Endothelial cell of umbilical vein (primary cell): Measurements from ENCODE around the gene PLEKHH3. TPM values are rescaled to one million over a fixed set of nuclear protein-coding genes. Genes with fewer than 3 reads are reported as not detected.

Source experiments
- BruUV-seq: library from RNA; stranded (reverse); fragments of 400-500 nt; replicated peaks from 2 replicates; lab custom pipeline; 2021; lab: Mats Ljungman, UMichigan
- CTCF ChIA-PET: fragments of 300-600, 350-600 bp; sonication (Branson Sonifier 250); formaldehyde crosslinking; loops from one replicate; lab custom pipeline; 2021; ENCODE audit warnings: antibody characterized with exemption, inconsistent platforms; lab: Charles Lee
- POLR2A ChIA-PET: fragments of 300-600, 350-600 bp; sonication (Branson Sonifier 250); formaldehyde crosslinking; loops from one replicate; lab custom pipeline; 2021; ENCODE audit warnings: antibody characterized with exemption, inconsistent platforms; lab: Charles Lee
- DNase-seq: peaks from one replicate; pipeline ENCODE4 v3.0.0-alpha.2; 2011; ENCODE audit warnings: low read depth, low spot score
- FAIRE-seq: peaks from 2 replicates; lab custom pipeline; 2011; peaks lifted over from hg19 to GRCh38; lab: Jason Lieb, UNC
- H2AFZ ChIP-seq: 2 replicates; pipeline ENCODE4 v1.6.0; 2012; ENCODE audit warnings: low read depth, low read length, control low read depth, inconsistent platforms
- H3K27ac ChIP-seq: 2 replicates; pipeline ENCODE4 v1.5.1; 2011; ENCODE audit warnings: low read depth, mild to moderate bottlenecking, control low read depth, low read length, moderate library complexity; ENCODE audit not compliant: insufficient read depth
- H3K27me3 ChIP-seq, 2 experiments: 2 replicates each; pipeline versions ENCODE4 v1.6.0 to v1.6.1; 2011; ENCODE audit warnings: low read length in 2 of 2, mixed read lengths in 1 of 2; ENCODE audit not compliant: control insufficient read depth in 2 of 2, insufficient read depth in 2 of 2
- H3K36me3 ChIP-seq, 2 experiments: 2 replicates in 1 of 2; 3 replicates in 1 of 2; pipeline ENCODE4 v1.5.1; 2011; ENCODE audit warnings: low read length in 2 of 2, mild to moderate bottlenecking in 1 of 2, moderate library complexity in 1 of 2; ENCODE audit not compliant: control insufficient read depth in 2 of 2, insufficient read depth in 2 of 2; ENCODE audit errors: extremely low read depth in 1 of 2
- H3K4me1 ChIP-seq: 3 replicates; pipeline ENCODE4 v1.5.1; 2011; ENCODE audit warnings: mild to moderate bottlenecking, low read length; ENCODE audit not compliant: control insufficient read depth, insufficient read depth; ENCODE audit errors: extremely low read depth
- H3K4me2 ChIP-seq: 2 replicates; pipeline ENCODE4 v1.6.1; 2011; ENCODE audit warnings: low read length, control low read depth, mixed read lengths; ENCODE audit not compliant: insufficient read depth
- H3K4me3 ChIP-seq, 3 experiments: fragments of 200-600 bp in 1 of 3; sonication (generic), shearing (Covaris generic) in 1 of 3; replicated peaks in 1 of 3; 2 replicates each; pipeline ENCODE4 v1.5.1; 2011 to 2016; ENCODE audit warnings: control low read depth in 3 of 3, low read length in 3 of 3, mild to moderate bottlenecking in 2 of 3, inconsistent platforms in 1 of 3, low read depth in 1 of 3, moderate library complexity in 1 of 3; ENCODE audit not compliant: insufficient read depth in 1 of 3
- H3K79me2 ChIP-seq: 2 replicates; pipeline ENCODE4 v1.6.0; 2012; ENCODE audit warnings: low read length, inconsistent platforms; ENCODE audit not compliant: control insufficient read depth, insufficient read depth
- H3K9ac ChIP-seq: replicated peaks from 2 replicates; pipeline ENCODE3; 2011; ENCODE audit warnings: low read length, control low read depth; ENCODE audit not compliant: insufficient read depth; ENCODE audit errors: extremely low read depth
- H3K9me1 ChIP-seq: replicated peaks from 3 replicates; pipeline ENCODE4 v1.6.0; 2011; ENCODE audit warnings: mild to moderate bottlenecking, low read length; ENCODE audit not compliant: control insufficient read depth, insufficient read depth; ENCODE audit errors: extremely low read depth
- H3K9me3 ChIP-seq: replicated peaks from 2 replicates; pipeline ENCODE4 v1.5.1; 2012; ENCODE audit warnings: low read length, inconsistent platforms; ENCODE audit not compliant: control insufficient read depth, insufficient read depth
- H4K20me1 ChIP-seq: replicated peaks from 2 replicates; pipeline ENCODE3; 2011; ENCODE audit warnings: mild to moderate bottlenecking, low read length; ENCODE audit not compliant: control insufficient read depth, insufficient read depth; ENCODE audit errors: extremely low read depth
- EZH2 ChIP-seq: IDR thresholded peaks from 2 replicates; pipeline ENCODE4 v1.6.1; 2012; ENCODE audit warnings: borderline replicate concordance, low read depth, mild to moderate bottlenecking, moderate library complexity, low read length, inconsistent platforms; ENCODE audit not compliant: severe bottlenecking
- FOS ChIP-seq: IDR thresholded peaks from 2 replicates; pipeline ENCODE4 v1.6.1; 2011; ENCODE audit warnings: mild to moderate bottlenecking, low read length, moderate library complexity, borderline replicate concordance; ENCODE audit not compliant: insufficient read depth
- GATA2 ChIP-seq: IDR thresholded peaks from 2 replicates; pipeline ENCODE4 v1.7.0; 2011; ENCODE audit warnings: low read depth, mild to moderate bottlenecking, moderate library complexity, mixed read lengths, low read length; ENCODE audit not compliant: insufficient read length, insufficient read depth
- JUN ChIP-seq: IDR thresholded peaks from 2 replicates; pipeline ENCODE4 v1.6.1; 2011; ENCODE audit warnings: borderline replicate concordance, low read depth; ENCODE audit not compliant: insufficient read length, insufficient read depth
- MYC ChIP-seq: IDR thresholded peaks from one replicate; pipeline ENCODE4 v1.6.1; 2011; ENCODE audit warnings: mild to moderate bottlenecking, low read depth, low read length
- POLR2A ChIP-seq: IDR thresholded peaks from 2 replicates; pipeline ENCODE4 v1.6.1; 2012; ENCODE audit warnings: low read depth, mild to moderate bottlenecking, control low read depth, low read length
- POLR2AphosphoS5 ChIP-seq: IDR thresholded peaks from 2 replicates; pipeline ENCODE4 v1.6.1; 2012; ENCODE audit warnings: low read depth, mild to moderate bottlenecking, control low read depth, low read length, moderate library complexity; ENCODE audit not compliant: insufficient read depth
- dilution Hi-C: fragments of 300-500 bp; cut with MboI; formaldehyde crosslinking; loops from one replicate; pipeline ENCODE4 v1.15.0; 2019; ENCODE audit warnings: low sequenced_read_pairs; ENCODE audit not compliant: extremely low pct_ligation_motif_present
- intact Hi-C: fragments of 100-400 bp; cut with micrococcal nuclease; formaldehyde crosslinking; loops from one replicate; pipeline ENCODE4 v1.10.0; 2022
- polyA plus RNA-seq, 4 experiments: library from polyadenylated mRNA; depleted of rRNA in 3 of 4; stranded (reverse) in 3 of 4; unstranded in 1 of 4; fragments of >200 nt; gene quantifications; 2 replicates each; pipeline versions ENCODE4 v1.2.1 to v1.2.3, GENCODE V29; 2011 to 2012; ENCODE audit warnings: missing spikeins in 1 of 4
- total RNA-seq: library from RNA; stranded (reverse); gene quantifications from 2 replicates; pipeline ENCODE4 v1.2.3, GENCODE V29; 2021
- TF ChIP-seq, protein P1 (sequence below), 2 donors: IDR thresholded peaks; 1 replicate in 1 of 2; 2 replicates in 1 of 2; pipeline ENCODE4 v1.5.1; 2011; ENCODE audit warnings: low read length in 2 of 2, mild to moderate bottlenecking in 2 of 2, moderate library complexity in 2 of 2, control low read depth in 1 of 2, inconsistent platforms in 1 of 2, low read depth in 1 of 2; ENCODE audit not compliant: insufficient read depth in 1 of 2; ENCODE audit errors: extremely low read depth in 1 of 2
- TF ChIP-seq, protein P2 (sequence below): IDR thresholded peaks from 2 replicates; pipeline ENCODE4 v1.6.1; 2011; ENCODE audit not compliant: insufficient read depth, insufficient read length

Gene PLEKHH3
- total and polyA plus RNA-seq, 2 donors (not counting 3 experiments of a cell fraction or from before 2014, with no cell fraction given) = 5.4 to 11.3 TPM

DNA sequence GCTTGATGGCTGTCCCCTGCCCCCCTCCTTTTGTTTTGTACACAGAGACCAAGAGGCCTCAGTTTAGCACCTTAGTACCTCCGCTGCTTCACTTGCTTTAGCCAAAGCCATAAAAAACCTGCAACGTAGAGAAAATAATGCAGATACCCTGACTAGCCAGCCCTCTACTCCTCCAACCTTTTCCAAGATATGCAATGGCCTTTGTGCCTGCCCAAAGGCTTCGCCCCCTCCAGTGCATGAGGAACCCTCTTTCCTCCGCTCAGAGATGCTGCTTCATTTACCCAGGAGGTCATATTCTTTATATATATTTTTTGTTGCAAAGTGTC lies 22.6 kb upstream of the PLEKHH3 start:
- Histone ChIP-seq H4K20me1 (no peaks in the 10 kb centered on the region), H3K9me1 (no peaks in the 10 kb centered on the region), H3K9me3 (no peaks in the 10 kb centered on the region), H3K27ac (no peak overlapping the region), H3K4me1 (no peaks in the 10 kb centered on the region), H3K4me3 (no peak overlapping the region), H3K4me2 (no peak overlapping the region), H3K9ac (no peak overlapping the region), H3K27me3 (no peaks in the 10 kb centered on the region), H2AFZ (no peak overlapping the region), H3K36me3 (peaks cover 7 to 24% of the 10 kb centered on the region in 2 experiments), H3K79me2 (no peaks in the 10 kb centered on the region)
- intact Hi-C loops = no loop called here
- POLR2A ChIA-PET = interaction anchor here (0.7 kb wide), 1 partner anchor 82 kb away, joined by 3 read pairs; no protein-coding TSS in a partner anchor
- CTCF ChIA-PET = interaction anchor here (0.6 to 3.1 kb wide), 3 partner anchors 18 to 121 kb away, joined by 3 to 19 read pairs (median 4); no protein-coding TSS in a partner anchor
- FAIRE-seq (no peak), DNase-seq (no peak)
- no peak for TF ChIP-seq POLR2A
- no peak for TF ChIP-seq FOS
- no peak for TF ChIP-seq GATA2
- TF ChIP-seq, protein P1, sequence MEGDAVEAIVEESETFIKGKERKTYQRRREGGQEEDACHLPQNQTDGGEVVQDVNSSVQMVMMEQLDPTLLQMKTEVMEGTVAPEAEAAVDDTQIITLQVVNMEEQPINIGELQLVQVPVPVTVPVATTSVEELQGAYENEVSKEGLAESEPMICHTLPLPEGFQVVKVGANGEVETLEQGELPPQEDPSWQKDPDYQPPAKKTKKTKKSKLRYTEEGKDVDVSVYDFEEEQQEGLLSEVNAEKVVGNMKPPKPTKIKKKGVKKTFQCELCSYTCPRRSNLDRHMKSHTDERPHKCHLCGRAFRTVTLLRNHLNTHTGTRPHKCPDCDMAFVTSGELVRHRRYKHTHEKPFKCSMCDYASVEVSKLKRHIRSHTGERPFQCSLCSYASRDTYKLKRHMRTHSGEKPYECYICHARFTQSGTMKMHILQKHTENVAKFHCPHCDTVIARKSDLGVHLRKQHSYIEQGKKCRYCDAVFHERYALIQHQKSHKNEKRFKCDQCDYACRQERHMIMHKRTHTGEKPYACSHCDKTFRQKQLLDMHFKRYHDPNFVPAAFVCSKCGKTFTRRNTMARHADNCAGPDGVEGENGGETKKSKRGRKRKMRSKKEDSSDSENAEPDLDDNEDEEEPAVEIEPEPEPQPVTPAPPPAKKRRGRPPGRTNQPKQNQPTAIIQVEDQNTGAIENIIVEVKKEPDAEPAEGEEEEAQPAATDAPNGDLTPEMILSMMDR (IDR thresholded peaks at IDR 0.05; ENCODE audit: extremely low read depth in 1 of 2, insufficient read depth in 1 of 2, low read depth in 1 of 2, low read length in 2 of 2) = no peak
- no peak for TF ChIP-seq JUN
- TF ChIP-seq MYC = no peak
- TF ChIP-seq, protein P2, sequence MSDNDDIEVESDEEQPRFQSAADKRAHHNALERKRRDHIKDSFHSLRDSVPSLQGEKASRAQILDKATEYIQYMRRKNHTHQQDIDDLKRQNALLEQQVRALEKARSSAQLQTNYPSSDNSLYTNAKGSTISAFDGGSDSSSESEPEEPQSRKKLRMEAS = no peak
- TF ChIP-seq POLR2AphosphoS5 = no peak
- no peak for TF ChIP-seq EZH2
- no TSS peak for BruUV-seq
- dilution Hi-C loops = no loop called here
